Measurements from ENCODE around the gene MICAL3.
"Not testable (repeated sequence)": the region's sequence is repeated elsewhere in the genome, so short reads cannot be mapped to it uniquely, and the experiment has no call there.

Gene MICAL3

DNA sequence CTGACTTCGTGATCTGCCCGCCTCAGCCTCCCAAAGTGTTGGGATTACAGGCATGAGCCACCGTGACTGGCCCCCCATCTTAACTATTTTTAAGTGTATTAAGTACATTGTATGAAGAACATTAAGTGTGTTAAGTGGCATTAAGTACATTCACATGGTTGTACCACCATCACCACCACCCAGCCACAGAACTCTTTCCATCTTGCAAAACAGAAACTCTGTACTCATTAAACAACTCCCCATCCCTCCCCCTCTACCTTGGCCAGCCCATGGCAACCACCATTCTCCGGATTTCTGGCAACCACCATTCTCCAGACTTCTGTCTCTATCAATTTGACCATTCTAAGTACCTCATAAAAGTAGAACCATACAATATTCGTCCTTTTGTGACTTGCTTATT lies 35.6 kb upstream of the MICAL3 start:
- no peak for DNase-seq (ENCODE audit: low spot score)

DNA sequence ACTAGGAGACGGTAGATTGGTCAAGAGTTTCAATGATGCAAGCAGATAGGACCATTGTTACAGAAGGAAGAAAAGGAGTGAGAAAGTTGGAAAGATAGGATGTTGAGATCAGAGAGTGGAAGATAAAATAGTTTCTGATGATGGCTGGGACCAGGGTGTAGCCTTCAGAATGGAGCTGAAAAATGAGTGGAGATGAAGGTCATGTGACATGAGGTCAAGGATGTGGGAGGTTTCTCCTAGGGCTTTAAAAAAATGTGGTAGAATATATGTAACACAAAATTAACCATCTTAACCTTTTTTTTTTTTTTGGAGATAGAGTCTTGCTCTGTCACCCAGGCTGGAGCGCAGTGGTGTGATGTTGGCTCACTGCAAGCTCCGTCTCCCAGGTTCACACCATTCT lies 35.1 kb upstream of the MICAL3 start:
- no peak for DNase-seq (ENCODE audit: low spot score)

GRCh38 chr22:18059094-18059417 lies 34.7 kb upstream of the MICAL3 start:
- DNase-seq (ENCODE audit: low spot score), result no peak

DNA sequence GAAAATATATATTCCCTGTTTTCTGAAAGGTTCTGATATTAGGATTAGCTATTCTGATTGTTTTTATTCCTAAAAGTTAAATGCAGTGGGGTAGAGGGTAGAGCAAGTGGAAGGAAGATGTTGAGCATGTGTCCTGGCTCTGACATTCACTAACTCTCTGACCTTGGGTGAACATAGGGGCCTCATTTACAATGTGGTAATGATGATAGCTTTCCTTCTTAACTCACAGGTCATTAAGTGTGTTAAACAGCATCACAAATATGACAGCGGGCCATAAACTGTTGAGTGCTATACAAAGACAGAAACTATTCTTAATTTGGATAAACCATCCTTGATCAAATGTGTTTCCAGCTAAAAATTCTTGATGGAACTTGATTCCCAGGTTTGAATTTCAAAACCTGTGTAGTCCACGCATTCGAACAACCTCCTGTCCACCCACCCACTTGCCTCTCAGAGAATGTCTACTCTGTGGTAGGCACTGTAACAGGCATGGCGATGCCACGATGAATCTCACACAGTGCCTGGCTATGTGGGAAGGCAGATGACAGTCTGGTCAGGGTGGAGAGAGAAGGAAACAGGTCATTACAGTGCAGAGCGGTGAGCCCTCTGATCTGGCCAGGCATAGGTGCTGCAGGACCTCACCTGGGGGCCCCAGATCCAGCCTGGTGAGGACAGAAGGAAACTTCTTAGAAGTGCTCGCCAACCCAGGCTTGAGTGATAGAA lies 34.2 kb upstream of the MICAL3 start:
- DNase-seq (ENCODE audit: low spot score), result no peak

GRCh38 chr22:18057568-18058209 lies 33.3 kb upstream of the MICAL3 start:
- peak; percentile 50 for DNase-seq (ENCODE audit: low spot score)

- DNase-seq (ENCODE audit: low spot score), result no peak
Observed at GRCh38 chr22:18056807-18057474, 32.6 kb upstream of the MICAL3 start.

- DNase-seq (ENCODE audit: low spot score), result peak; percentile 89
Observed at GRCh38 chr22:18056161-18056666, 31.9 kb upstream of the MICAL3 start.

DNA sequence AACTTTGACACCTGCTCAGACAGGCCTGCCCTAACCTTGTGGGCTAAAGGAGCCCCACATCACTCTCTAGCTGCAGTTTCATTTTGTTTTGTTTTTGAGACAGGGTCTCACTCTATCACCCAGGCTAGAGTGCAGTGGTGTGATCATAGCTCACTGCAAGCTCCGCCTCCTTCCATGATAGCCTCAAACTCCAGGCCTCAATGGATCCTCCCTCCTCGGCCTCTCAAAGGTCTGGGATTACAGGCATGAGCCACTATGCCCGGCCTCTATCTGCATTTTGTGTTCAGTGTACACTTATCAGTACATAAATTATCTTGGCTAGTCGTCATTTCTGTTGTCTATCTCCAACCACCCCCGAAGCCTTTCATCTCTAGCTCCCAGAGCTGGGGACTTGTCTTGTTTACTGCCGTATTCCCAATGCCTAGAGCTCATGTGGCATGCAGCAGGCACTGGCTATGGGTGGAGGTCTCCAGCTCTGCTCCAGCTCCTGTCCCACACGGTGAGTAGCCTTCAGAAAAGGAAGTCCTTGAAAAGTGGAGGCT lies 31.3 kb upstream of the MICAL3 start:
- DNase-seq (ENCODE audit: low spot score), result no peak

- not testable (repeated sequence) for DNase-seq (ENCODE audit: low spot score)
Observed at GRCh38 chr22:18053216-18053946, 29.0 kb upstream of the MICAL3 start.

DNA sequence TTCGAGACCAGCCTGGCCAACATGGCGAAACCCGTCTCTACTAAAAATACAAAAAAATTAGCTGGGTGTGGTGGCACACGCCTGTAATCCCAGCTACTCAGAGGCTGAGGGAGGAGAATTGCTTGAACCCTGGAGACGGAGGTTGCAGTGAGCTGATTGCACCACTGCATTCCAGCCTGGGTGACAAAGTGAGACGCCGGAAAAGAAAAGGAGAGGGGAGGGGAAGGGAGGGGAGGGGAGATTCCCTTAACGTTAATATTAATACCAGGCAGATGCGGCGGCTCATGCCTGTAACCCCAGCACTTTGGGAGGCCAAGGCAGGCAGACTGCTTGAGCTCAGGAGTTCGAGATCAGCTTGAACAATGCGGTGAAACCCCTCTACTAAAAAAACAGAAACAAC lies 26.8 kb upstream of the MICAL3 start:
- not testable (repeated sequence) for DNase-seq (ENCODE audit: low spot score)

DNA sequence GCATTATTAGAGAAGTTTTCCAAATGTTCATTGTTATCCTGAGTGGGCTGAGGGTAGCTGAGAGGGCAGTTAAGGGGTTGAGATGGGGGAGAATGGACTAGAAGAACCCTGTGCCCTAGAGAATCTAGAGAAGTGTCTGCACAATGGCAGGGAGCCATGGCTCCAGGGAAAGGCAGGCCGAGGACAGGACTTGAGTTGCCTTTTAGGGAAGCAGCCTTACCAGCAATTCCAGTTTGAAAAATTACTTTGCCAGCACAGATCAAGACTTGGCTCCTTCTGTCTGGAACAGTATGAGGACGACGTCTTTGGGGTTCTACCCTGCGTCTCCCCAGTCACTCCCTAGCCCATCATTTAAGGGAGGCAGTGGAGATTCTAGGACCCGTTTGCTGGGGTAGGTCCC lies 25.7 kb upstream of the MICAL3 start:
- DNase-seq (ENCODE audit: low spot score), result no peak

DNA sequence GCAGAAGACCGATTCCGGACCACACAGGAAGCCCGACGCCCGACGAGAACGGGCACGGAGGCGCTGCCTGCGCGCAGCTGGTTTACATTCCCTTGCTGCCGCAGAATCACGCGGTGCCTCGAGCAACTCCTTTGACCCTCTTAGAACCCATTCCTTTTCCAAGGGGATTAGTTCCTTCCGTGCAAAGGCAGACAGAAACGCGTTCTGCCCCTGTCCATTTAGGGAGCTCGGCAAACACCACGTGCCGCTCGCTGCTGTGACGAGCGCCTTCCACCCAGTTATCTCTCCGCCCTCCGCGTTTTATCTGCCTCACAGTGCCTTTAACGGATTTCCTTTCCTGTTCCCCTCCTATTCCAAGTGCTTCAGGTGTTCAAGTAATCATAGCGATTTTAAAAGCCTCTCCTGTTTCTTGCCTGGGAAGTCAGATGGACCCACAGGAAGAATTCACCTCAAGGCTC lies 24.1 kb upstream of the MICAL3 start:
- DNase-seq (ENCODE audit: low spot score), result no peak

- DNase-seq (ENCODE audit: low spot score), result no peak
Observed at GRCh38 chr22:18048041-18048440, 23.7 kb upstream of the MICAL3 start.

GRCh38 chr22:18045794-18046193 lies 21.4 kb upstream of the MICAL3 start:
- DNase-seq (ENCODE audit: low spot score), result no peak

DNA sequence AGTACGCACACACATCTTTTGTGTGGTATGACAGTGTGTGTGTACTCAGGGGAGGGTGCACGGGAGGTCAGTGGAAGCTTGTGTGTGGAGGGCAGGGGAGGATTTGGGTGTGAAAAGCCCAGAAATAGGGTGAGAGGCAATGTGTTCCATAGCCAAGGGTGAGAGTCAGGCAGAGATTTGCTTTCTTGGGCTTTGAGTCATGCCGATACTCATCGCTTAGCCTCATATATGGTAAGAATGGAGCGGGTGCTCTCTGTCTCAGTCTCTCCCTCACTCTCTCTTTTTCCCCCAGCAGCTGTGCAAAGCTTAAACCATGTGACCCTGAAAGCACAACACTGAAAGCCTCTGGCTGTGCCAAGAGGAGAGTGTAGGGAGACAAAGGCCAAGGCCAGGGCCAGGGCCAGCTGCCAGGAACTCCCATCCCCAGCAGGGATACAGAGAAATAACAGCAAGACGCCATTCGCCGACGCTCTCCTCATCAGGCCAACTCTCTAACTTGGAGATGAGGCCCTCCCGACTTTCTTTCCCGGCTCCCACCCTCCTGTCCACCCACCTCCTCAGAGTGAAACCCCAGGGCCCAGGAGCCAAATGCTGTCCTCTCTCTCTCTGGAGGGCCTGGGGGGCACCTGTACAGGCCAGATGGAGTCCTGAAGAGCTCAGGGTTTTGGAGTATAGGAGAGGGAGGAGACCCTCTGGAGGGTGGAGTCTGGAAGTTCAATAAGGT lies 20.3 kb upstream of the MICAL3 start:
- peak; percentile 97 for DNase-seq (ENCODE audit: low spot score)

GRCh38 chr22:18042685-18043084 lies 18.3 kb upstream of the MICAL3 start:
- DNase-seq (ENCODE audit: low spot score), result no peak

DNA sequence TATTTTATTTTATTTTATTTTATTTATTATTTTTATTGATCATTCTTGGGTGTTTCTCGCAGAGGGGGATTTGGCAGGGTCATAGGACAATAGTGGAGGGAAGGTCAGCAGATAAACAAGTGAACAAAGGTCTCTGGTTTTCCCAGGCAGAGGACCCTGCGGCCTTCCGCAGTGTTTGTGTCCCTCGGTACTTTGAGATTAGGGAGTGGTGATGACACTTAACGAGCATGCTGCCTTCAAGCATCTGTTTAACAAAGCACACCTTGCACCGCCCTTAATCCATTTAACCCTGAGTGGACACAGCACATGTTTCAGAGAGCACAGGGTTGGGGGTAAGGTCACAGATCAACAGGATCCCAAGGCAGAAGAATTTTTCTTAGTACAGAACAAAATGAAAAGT lies 16.5 kb upstream of the MICAL3 start:
- DNase-seq (ENCODE audit: low spot score), result not testable (repeated sequence)

DNA sequence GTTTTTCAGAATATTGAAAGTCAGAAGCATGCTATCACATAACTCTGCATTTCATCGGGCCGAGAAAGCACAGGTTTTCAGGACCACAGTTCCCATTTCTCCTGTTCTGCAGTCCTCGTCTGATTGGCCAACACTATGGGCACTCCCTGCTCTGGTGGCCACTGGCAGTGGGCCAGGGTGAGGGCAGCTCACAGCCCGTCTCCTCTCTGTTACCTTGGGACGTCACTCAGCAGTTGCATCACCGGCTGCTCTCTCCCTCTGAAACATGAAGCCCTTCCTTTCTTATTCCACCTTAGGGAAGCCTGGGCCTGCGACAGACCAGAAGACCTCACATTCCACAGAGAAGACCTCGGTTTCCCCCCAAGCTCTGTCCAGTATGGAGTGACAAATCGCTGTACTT lies 11.4 kb upstream of the MICAL3 start:
- no peak for DNase-seq (ENCODE audit: low spot score)

- DNase-seq (ENCODE audit: low spot score), result no peak
Observed at GRCh38 chr22:18034076-18034475, 9.7 kb upstream of the MICAL3 start.

- no peak for DNase-seq (ENCODE audit: low spot score)
Observed at GRCh38 chr22:18033204-18033998, 9.0 kb upstream of the MICAL3 start.

Data from putamen (tissue), 1 donor.